Colon (tissue), 2 donors: ENCODE measurements around the gene FAM13A.
"Not testable (repeated sequence)": the region's sequence is repeated elsewhere in the genome, so short reads cannot be mapped to it uniquely, and the experiment has no call there.

Experiments used
- FAIRE-seq: peaks from 2 replicates; lab custom pipeline; 2012; peaks lifted over from hg19 to GRCh38; lab: Jason Lieb, UNC
- donor health status: control.
- donor health status: control.

Gene FAM13A

DNA sequence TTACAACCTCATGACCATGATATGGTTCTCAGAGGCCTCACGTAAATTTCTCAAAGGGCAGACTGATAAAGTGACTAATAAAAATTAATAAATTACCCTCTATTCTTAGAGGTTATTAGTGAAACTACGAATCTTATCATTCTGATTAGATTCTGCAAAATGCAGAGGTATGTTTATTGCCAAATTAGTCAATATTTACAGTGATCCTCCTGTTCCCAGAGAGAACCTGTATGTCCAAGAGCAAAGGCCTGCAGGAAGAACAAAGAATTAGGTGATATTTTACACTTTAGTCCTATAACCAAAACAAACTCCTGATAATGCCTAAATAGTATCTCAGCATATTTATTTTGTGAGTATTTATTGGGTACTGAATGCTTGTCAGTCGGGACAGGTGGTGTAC lies 58.1 kb downstream of the FAM13A start:
- FAIRE-seq = no peak

DNA sequence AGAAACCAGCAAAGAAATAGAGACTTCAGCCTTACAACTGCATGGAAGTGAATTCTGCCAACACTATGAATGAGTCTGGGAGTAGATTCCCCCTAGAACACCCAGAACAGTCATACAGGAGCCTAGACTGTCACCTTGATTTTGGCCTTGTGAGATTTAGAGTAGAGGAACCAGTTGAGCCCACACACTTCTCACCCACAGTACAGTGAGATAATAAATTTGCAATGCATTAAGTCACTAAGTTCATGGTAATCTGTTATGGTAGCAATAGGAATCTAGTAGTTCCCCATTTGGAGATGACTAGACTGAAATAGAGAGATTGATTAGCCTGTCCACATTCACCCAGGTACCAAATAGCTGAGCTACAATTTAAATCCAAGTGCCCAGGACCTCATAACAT lies 59.0 kb downstream of the FAM13A start:
- no peak for FAIRE-seq

DNA sequence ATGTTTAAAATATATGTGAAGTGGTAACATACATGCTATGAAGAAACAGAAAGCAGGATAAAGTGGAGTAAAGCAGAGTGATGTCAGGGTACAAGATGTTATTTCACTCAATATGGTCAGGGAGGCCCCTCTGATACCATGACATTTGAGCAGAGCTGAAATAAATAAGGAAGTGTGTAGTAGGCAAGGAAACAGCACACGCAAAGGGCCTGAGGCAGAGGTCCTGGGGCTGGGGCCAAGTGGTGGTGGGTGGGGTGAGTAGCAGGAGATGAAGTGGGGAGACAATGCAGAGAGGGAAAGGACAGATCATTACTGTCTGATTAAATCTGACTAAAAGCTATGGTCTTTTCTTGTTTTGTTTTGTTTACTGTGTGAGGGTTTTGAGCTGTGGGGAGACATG lies 61.1 kb downstream of the FAM13A start:
- FAIRE-seq = no peak

GRCh38 chr4:88995257-88995656 lies 61.7 kb downstream of the FAM13A start:
- FAIRE-seq = not testable (repeated sequence)

DNA sequence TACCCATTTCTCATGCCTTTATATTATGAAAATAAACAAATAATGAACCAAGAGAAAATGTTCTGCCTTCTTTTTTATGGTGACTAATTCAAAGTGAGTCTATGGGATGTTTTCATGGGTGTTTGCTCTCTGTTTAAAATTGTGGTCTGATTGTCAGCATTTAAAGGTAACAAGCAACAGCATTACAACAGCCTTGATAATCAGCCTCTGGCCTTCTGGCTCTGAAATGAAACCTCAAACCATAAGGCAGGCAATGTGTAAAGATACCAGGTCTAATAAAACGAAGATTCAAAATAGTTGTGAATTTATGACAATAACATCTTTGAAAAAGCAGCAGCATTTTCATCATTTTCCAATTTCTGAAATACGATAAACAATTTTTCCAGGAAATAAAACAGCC lies 63.7 kb downstream of the FAM13A start:
- no peak for FAIRE-seq

GRCh38 chr4:88991746-88992145 lies 65.2 kb downstream of the FAM13A start:
- FAIRE-seq = no peak

GRCh38 chr4:88989990-88990389 lies 67.0 kb downstream of the FAM13A start:
- no peak for FAIRE-seq

GRCh38 chr4:88985088-88985773 lies 71.8 kb downstream of the FAM13A start:
- no peak for FAIRE-seq

- FAIRE-seq = no peak
These were observed 74.2 kb downstream of the FAM13A start for GRCh38 chr4:88982757-88983156.

GRCh38 chr4:88981993-88982392 lies 75.0 kb downstream of the FAM13A start:
- FAIRE-seq = no peak

GRCh38 chr4:88981556-88981955 lies 75.4 kb downstream of the FAM13A start:
- no peak for FAIRE-seq

GRCh38 chr4:88979276-88979675 lies 77.7 kb downstream of the FAM13A start:
- no peak for FAIRE-seq

GRCh38 chr4:88976775-88977035 lies 80.3 kb downstream of the FAM13A start:
- peak; percentile 21 for FAIRE-seq

DNA sequence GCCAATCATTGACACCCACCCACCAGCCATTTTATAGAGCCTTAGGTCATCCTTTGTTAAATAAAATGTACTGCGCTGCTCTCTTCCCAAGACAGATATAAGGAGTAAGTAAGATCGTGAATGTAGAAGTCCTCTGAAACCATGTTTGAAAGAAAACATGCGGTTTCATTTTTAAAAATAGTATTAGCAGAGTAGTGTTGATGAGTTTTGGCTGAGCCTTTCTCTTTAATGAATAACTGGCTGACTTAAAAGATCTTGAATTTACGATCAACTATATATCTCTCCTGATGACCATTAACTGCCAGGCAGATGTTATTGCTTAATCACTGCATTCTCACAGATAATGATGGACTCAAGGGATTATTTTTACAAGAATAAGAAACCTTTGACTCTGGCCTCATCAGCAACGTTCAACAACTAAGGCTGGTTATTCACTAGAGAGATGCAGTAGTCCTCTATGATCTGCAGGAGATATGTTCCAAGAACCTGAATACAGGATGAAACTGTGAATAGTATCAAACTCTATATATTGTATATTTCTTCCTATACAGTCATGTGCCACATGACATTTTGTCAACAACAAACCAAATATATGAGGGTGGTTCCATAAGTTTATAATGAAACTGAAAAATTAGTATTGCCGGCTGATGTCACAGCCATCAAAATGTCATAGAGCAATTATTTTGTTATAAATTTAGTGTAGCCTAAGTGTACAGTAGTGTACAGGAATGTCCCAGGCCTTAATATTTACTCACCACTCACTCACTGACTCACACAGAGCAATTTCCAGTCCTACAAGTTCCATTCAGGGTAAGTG lies 80.8 kb downstream of the FAM13A start:
- peak; percentile 43 for FAIRE-seq

DNA sequence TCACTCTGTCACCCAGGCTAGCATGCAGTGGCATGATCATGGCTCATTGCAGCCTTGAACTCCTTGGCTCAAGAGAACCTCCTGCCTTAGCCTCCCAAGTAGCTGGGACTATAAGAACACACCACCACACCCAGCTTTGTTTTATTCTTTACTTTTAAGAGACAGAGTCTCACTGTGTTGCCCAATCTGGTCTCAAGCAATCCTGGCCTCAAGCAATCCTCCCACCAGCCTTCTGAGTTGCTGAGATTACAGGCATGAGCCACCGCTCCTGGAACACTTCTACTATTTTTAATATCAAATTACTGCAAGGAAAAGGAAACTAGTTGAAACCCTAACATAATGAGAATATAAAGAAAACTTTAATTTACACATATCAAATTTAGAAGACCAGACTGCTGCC lies 85.4 kb downstream of the FAM13A start:
- FAIRE-seq = no peak

- no peak for FAIRE-seq
These were observed 87.2 kb downstream of the FAM13A start for GRCh38 chr4:88969746-88970145.

DNA sequence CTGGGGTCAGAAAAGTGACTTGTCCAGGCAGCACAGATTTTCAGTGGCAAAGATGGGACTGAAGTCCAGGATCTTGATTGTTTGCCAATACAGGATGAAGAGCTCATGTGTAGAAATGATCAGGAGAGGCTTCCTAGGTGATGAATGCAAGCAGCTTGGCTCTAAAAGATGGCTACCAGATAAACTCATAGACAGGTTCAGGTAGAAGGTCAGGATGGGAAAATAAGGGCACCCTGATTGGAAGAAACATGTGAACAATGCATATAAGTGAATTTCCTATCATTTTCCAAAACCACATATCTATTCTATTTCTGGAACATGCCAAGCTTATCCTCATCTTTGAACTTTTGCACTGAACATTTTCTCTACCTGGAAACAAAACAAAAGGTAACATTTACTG lies 87.7 kb downstream of the FAM13A start:
- FAIRE-seq = no peak

DNA sequence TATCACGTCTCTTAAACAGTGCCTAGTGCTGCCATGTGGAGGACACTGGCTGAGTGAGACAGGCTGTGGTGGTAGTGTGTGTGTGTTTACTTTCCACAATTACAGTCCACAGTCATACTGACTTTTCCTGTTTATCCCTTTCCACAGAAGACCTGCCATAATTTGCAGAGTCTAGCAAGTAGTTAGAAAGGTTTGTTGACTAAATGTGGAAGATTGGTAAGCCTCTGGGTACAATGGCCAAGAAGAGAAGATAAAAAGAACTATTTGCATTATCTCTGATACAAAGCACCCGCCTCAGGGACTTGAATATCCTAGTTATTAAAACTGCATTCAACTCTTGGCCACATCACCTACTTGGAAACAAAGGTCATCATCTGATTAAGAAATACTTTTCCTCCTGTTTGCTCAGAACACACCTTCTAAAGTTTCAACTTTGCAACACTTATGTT lies 89.1 kb downstream of the FAM13A start:
- no peak for FAIRE-seq

DNA sequence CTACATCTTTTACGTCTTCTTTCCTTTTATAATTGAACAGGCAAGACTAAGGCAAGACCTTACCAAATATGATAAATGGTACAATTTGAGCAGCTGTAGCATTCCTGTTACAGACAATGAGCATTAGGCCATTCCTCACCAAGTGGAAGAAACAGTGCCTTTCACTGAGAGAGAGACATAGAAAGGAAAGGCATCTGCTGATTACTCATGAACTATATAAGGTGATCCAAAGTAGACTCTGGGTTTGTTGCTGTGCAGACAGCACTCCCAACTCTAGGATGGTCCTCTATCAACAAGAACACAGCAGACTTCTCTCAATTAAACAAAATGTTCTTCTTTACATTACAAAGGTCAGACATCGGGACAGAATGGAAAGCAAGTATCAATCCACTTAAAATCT lies 91.9 kb downstream of the FAM13A start:
- FAIRE-seq = no peak

DNA sequence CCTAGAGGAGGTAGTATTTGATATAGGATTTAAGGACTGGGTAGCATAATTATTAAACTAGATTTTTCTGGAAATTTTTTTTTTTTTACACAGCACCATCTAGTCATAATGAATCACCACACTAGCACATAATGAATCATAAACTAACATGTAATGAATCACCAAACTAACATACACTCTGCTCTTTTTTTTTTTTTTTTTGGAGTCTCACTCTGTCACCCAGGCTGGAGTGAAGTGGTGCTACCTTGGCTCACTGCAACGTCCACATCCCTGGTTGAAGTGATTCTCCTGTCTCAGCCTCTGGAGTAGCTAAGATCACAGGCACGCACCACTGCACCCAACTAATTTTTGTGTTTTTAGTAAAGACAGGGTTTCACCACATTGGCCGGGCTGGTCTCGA lies 92.5 kb downstream of the FAM13A start:
- FAIRE-seq = no peak

DNA sequence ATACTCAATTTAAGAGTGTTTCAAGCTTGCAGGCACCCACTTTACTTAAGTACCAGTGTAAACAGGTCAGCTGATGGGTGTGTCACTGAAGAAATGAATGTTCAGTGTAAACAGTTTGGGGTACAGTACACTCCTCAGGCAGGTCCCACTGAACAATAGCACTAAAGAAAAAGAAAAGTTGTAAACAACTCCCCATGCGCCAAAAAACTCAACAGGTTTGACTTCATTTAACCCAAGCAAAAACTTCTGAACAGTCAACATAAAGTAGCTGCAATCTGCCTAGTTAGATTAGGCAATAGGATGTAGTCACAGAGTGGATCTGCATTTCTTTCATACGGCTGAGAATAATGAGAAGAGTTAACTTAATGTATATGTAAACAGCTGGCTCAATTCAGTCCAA lies 93.2 kb downstream of the FAM13A start:
- FAIRE-seq = no peak

DNA sequence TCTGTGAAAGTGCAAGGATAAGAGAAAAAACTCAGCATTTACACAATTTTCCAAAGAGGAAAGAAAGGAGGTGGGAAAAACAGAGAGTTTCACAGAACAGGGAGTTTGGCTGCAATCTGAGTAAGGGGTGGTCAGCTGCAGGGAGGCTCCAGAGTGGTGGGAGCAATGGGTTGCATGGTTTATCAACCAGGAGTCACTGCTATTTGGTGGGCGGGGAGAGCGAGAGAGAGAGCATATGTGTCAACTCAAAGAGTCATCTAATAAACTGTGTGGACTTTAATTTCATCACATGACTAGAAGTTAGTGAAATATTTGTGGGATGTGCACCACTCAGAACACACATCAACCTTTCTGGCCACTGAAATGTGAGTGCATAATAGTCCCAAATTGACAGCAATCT lies 94.6 kb downstream of the FAM13A start:
- no peak for FAIRE-seq

DNA sequence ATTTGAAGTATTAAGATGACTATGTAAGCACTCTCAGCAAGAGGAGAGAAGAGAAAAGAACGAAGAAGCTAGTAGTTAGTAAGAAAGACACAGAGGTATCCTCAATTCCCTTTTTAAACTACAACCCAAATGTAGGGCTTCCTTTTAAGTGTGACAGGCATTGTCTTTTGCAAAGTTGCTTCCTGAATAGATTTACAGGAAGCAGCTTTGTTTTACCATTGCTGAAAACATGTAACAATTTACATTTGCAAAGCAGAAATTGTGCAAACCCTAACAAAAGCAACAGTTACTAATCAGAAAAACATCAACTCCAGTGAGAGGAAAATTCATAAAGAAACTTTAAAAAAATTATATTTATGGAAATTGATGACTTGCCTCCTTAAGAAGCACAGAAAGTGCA lies 96.4 kb downstream of the FAM13A start:
- no peak for FAIRE-seq

DNA sequence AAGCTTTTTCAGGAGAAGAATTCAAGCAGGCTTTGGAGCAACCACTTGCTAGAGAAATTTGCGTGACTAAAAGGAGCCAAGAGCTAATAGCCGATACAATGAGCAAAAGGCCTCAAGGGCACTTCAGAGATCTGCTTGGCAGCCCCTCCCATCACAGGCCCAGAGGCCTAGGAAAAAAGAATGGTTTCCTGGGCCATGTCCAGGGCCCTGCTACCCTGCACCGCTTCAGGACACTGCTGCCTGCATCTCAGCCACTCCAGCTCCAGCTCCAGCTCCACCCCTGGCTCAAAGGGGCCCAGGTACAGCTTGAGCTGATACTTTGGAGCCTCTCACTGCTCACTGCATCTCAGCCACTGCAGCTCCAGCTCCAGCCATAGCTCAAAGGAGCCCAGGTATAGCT lies 98.9 kb downstream of the FAM13A start:
- no peak for FAIRE-seq
